GM12891 (cell line): ENCODE measurements around the gene GPBAR1.
A peak's percentile ranks its signal among the peaks of the same experiment; 100 is the strongest.

Experiments used
- DNase-seq: peaks from one replicate; pipeline ENCODE4 v3.0.0; 2011; ENCODE audit warnings: low spot score; ENCODE audit not compliant: insufficient read length
- FAIRE-seq: peaks from 2 replicates; lab custom pipeline; 2011; peaks lifted over from hg19 to GRCh38; lab: Jason Lieb, UNC
- PAX5 ChIP-seq: IDR thresholded peaks from 2 replicates; pipeline ENCODE4 v1.6.1; 2011; ENCODE audit warnings: low read length, moderate library complexity, mild to moderate bottlenecking; ENCODE audit not compliant: insufficient read depth, severe bottlenecking
- POLR2A ChIP-seq: IDR thresholded peaks from 2 replicates; pipeline ENCODE4 v1.6.1; 2011; ENCODE audit warnings: low read depth, low read length, control low read depth
- POLR2AphosphoS5 ChIP-seq: IDR thresholded peaks from 2 replicates; pipeline ENCODE4 v1.6.1; 2011; ENCODE audit warnings: low read depth, low read length, control low read depth
- POU2F2 ChIP-seq: IDR thresholded peaks from 2 replicates; pipeline ENCODE4 v1.6.1; 2011; ENCODE audit warnings: low read depth, mild to moderate bottlenecking, control low read depth, low read length, moderate library complexity
- SPI1 ChIP-seq: IDR thresholded peaks from 2 replicates; pipeline ENCODE4 v1.6.1; 2011; ENCODE audit warnings: low read depth, low read length, control low read depth
- TAF1 ChIP-seq: IDR thresholded peaks from 2 replicates; pipeline ENCODE4 v1.6.1; 2011; ENCODE audit warnings: low read depth, low read length, control low read depth

The GPBAR1 gene

GRCh38 chr2:218264773-218265561 is 4.2 kb downstream of the GPBAR1 start:
- TF ChIP-seq POU2F2 (no peak), POLR2AphosphoS5 (no peak), PAX5 (no peak), TAF1 (no peak), SPI1 (no peak), POLR2A (no peak)
- DNase-seq (no peak), FAIRE-seq (no peak)

GRCh38 chr2:218265626-218266025 is 4.8 kb downstream of the GPBAR1 start:
- no peak for FAIRE-seq
- no peak for DNase-seq
- TF ChIP-seq SPI1 = no peak
- no peak for TF ChIP-seq TAF1
- TF ChIP-seq POU2F2 = no peak
- no peak for TF ChIP-seq POLR2A
- TF ChIP-seq POLR2AphosphoS5 = no peak
- no peak for TF ChIP-seq PAX5

GRCh38 chr2:218266316-218266979 is 5.6 kb downstream of the GPBAR1 start:
- TF ChIP-seq POU2F2 = no peak
- TF ChIP-seq POLR2A = no peak
- TF ChIP-seq POLR2AphosphoS5 = no peak
- TF ChIP-seq PAX5 = no peak
- no peak for DNase-seq
- no peak for FAIRE-seq

GRCh38 chr2:218267259-218267658 is 6.4 kb downstream of the GPBAR1 start:
- DNase-seq = no peak
- no peak for TF ChIP-seq POLR2AphosphoS5
- no peak for TF ChIP-seq POLR2A
- no peak for TF ChIP-seq PAX5
- no peak for TF ChIP-seq POU2F2
- no peak for TF ChIP-seq SPI1
- TF ChIP-seq TAF1 = no peak
- FAIRE-seq = no peak

DNA sequence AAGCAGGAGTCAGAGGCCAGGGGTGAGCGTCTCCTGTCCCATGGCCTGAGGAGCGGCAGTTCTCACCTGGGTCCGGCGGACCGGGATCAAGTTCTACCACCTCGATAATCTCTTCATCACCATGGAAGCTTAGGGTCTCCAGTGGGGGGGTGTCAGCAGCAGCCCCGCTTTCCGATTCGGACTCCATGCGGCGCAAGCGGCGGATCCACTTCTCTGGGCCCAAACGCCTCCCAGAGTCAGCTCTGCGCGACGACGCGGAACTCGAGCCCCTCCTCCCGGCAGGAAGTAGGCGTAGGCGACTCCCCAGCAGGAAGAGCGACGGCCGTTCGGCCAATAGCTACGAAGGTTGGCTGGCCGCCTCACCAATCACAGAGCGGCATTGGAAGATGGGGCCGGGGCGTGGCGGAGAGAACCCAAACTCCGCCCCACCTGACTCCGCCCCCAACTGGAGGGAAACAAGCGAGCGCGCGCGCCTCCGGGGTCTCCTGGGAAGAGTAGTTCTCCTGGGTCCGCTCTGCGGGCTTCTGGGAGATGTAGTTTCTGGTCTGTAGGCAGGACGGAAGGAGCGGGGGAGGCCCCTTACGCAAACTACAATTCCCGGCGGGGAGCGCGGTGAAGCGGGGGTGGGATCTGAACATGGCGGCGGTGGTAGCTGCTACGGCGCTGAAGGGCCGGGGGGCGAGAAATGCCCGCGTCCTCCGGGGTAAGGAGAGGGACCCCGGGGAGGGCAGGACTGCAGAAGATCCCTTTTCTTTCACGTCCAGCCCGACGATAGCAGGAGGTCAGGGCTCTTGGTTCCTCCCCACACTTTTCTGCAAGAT is 9.3 kb downstream of the GPBAR1 start, which contains the start of the genes AAMP and PNKD:
TSS of gene AAMP (minus strand) at position 238 of the 821 bp plus-strand sequence. CDS start at position 187, 51 bp downstream.
TSS of gene PNKD (plus strand) at position 620 of the 821 bp plus-strand sequence. CDS start at position 637, 17 bp downstream.
- FAIRE-seq (peak; percentile 99), DNase-seq (peak; percentile 99)
- TF ChIP-seq POU2F2 (peak; percentile 50; the same call in 1 of the 2 replicates), POLR2AphosphoS5 (peak; percentile 84), SPI1 (0 out of 2 replicates have a peak, but pooled peaks have one; percentile 17), TAF1 (peak; percentile 70), PAX5 (peak; percentile 59), POLR2A (peak; percentile 73)

DNA sequence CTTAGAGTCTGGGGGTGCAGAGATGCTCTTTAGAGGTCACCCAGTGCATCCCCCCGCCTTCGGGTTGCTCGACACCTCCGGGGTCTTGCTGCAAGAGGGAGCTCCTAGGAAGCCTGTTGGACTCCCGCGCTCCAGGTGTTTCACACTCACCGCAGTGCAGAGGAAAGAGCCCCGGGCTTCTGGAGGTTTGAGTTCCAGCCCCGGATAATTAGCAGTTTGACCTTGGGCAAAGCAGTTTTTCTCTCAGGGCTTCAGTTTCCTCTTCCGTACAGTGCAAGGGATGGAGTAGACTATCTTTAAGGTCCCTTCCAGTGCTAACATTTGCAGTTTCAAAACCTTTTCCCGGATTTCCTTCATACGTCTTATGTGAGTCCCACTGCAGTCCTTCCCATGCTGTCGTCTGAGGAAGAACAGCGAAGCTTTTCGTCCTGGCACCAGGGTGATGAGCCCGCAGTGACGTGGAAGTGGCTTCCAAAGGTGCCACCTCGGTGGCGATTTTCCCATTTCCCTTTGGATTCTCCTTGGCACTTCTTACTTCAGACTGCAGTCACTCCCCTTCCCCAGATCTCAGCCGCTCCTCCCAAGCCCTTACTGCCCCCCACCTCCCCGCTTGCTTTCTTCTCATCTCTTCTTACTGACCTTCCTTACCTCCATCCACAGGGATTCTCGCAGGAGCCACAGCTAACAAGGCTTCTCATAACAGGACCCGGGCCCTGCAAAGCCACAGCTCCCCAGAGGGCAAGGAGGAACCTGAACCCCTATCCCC is 10.1 kb downstream of the GPBAR1 start:
- TF ChIP-seq PAX5 (no peak), TAF1 (no peak), POU2F2 (no peak), POLR2AphosphoS5 (no peak), POLR2A (no peak), SPI1 (no peak)
- DNase-seq (no peak), FAIRE-seq (no peak)

DNA sequence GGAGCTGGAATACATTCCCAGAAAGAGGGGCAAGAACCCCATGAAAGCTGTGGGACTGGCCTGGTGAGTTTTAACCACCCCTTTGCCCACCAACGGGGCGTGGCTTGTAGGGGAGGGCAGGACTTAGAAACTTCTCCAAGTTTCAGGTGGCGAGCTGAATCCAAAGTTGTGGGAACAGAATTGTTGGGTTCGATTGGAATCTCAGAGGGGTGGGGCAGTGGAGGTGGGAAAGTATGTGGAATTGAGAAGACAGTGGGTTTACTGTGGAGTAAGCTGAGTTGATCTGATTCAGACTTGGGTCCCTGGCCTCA is 10.6 kb downstream of the GPBAR1 start:
- FAIRE-seq = no peak
- TF ChIP-seq TAF1 (no peak), POU2F2 (no peak), POLR2AphosphoS5 (no peak), SPI1 (no peak), POLR2A (no peak), PAX5 (no peak)
- no peak for DNase-seq

GRCh38 chr2:218271865-218272530 is 11.2 kb downstream of the GPBAR1 start:
- FAIRE-seq = no peak
- DNase-seq = no peak
- TF ChIP-seq SPI1 = peak; percentile 7; the same call in 1 of the 2 replicates
- TF ChIP-seq TAF1 = no peak
